Thoracic aorta (tissue), 2 donors: Measurements from ENCODE around the gene DDIT3. TPM values are rescaled to one million over a fixed set of nuclear protein-coding genes. Genes with fewer than 3 reads are reported as not detected.
"Not testable (repeated sequence)": the region's sequence is repeated elsewhere in the genome, so short reads cannot be mapped to it uniquely, and the experiment has no call there.

Experiments
- ATAC-seq: fragments of 150-250 bp; one replicate; pipeline ENCODE4 v1.8.0; 2017; ENCODE audit warnings: low read depth; ENCODE audit not compliant: insufficient number of reproducible peaks, low FRiP score
- DNase-seq: peaks from one replicate; pipeline ENCODE4 v3.0.0-alpha.2; 2020; ENCODE audit warnings: low spot score
- H3K27ac ChIP-seq, 2 donors: fragments of 200-600 bp; sonication (generic); 1 replicate in 1 of 2; 2 replicates in 1 of 2; pipeline ENCODE4 v1.5.1; 2016; ENCODE audit warnings: mild to moderate bottlenecking in 2 of 2, moderate library complexity in 2 of 2
- H3K27me3 ChIP-seq: fragments of 200-600 bp; sonication (generic); replicated peaks from 2 replicates; pipeline ENCODE4 v1.6.0; 2016; ENCODE audit warnings: mild to moderate bottlenecking; ENCODE audit not compliant: insufficient read depth
- H3K36me3 ChIP-seq: fragments of 200-600 bp; sonication (generic); one replicate; pipeline ENCODE4 v1.5.1; 2016
- H3K4me1 ChIP-seq, 2 donors: fragments of 200-600 bp; sonication (generic); 1 replicate in 1 of 2; 2 replicates in 1 of 2; pipeline versions ENCODE4 v1.5.1 to v1.6.0; 2016; ENCODE audit warnings: low read depth in 2 of 2, mild to moderate bottlenecking in 1 of 2; ENCODE audit not compliant: control insufficient read depth in 1 of 2
- H3K4me3 ChIP-seq: fragments of 200-600 bp; sonication (generic); 2 replicates; pipeline ENCODE4 v1.5.1; 2016; ENCODE audit warnings: mild to moderate bottlenecking
- H3K9me3 ChIP-seq: fragments of 200-600 bp; sonication (generic); 2 replicates; pipeline ENCODE4 v1.5.1; 2016
- total RNA-seq, 2 donors: library from RNA; depleted of rRNA; stranded (reverse); fragments of >200 nt; gene quantifications; one replicate each; pipeline versions ENCODE4 v1.1.0 to v1.2.3, GENCODE V29; 2016
- TF ChIP-seq, protein P1 (sequence below): fragments of 200-600 bp; sonication (generic); IDR thresholded peaks from one replicate; pipeline ENCODE4 v1.5.1; 2019; ENCODE audit warnings: antibody characterized with exemption

The DDIT3 gene
- total RNA-seq, 2 donors from 2014 or later, result 35.5 to 39.6 TPM

DNA sequence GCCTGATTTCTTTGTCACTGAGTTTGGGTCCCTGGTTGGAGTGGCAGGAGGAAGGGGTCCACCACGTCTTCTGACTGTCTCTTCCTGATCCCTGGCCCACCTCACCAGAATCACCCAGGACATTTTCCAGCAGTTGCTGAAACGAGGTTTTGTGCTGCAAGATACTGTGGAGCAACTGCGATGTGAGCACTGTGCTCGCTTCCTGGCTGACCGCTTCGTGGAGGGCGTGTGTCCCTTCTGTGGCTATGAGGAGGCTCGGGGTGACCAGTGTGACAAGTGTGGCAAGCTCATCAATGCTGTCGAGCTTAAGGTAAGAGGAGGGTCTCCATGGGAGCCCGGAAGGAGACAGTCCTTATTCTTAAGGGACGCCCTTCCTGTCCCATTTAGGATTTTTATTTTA lies 20.1 kb downstream of the DDIT3 start:
- no peak for ATAC-seq
- no peaks in the 10 kb centered on the region for H3K4me1 ChIP-seq
- H3K27me3 ChIP-seq, result no peaks in the 10 kb centered on the region
- TF ChIP-seq, protein P1, sequence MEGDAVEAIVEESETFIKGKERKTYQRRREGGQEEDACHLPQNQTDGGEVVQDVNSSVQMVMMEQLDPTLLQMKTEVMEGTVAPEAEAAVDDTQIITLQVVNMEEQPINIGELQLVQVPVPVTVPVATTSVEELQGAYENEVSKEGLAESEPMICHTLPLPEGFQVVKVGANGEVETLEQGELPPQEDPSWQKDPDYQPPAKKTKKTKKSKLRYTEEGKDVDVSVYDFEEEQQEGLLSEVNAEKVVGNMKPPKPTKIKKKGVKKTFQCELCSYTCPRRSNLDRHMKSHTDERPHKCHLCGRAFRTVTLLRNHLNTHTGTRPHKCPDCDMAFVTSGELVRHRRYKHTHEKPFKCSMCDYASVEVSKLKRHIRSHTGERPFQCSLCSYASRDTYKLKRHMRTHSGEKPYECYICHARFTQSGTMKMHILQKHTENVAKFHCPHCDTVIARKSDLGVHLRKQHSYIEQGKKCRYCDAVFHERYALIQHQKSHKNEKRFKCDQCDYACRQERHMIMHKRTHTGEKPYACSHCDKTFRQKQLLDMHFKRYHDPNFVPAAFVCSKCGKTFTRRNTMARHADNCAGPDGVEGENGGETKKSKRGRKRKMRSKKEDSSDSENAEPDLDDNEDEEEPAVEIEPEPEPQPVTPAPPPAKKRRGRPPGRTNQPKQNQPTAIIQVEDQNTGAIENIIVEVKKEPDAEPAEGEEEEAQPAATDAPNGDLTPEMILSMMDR, result no peak
- no peak overlapping the region for H3K27ac ChIP-seq
- no peak for DNase-seq
- H3K9me3 ChIP-seq, result no peaks in the 10 kb centered on the region
- H3K4me3 ChIP-seq, result no peak overlapping the region
- peaks cover 53% of the 10 kb centered on the region for H3K36me3 ChIP-seq

DNA sequence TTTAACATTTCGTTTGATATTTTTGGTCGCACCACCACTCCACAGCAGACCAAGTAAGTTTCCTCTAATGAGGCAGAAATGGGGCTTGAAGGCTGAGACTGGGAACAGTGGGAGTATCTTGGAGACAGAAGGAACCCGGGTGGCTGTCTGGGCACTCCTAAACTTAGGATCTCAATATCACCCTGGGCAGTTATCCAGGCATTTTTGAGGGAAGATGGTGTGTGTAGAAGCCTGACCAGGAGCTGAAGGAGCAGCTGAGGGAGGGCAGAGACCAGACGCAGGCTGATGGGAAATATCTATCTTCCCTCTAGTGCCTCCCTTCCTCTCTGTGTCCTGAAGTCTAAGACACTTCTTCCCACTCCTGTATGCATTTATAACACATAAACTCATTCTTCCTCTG lies 21.7 kb downstream of the DDIT3 start:
- ATAC-seq (no peak), DNase-seq (no peak)
- Histone ChIP-seq H3K4me3 (no peak overlapping the region), H3K36me3 (peaks cover 47% of the 10 kb centered on the region), H3K9me3 (no peaks in the 10 kb centered on the region), H3K4me1 (no peaks in the 10 kb centered on the region), H3K27me3 (no peaks in the 10 kb centered on the region), H3K27ac (no peak overlapping the region)
- TF ChIP-seq, protein P1, result no peak

DNA sequence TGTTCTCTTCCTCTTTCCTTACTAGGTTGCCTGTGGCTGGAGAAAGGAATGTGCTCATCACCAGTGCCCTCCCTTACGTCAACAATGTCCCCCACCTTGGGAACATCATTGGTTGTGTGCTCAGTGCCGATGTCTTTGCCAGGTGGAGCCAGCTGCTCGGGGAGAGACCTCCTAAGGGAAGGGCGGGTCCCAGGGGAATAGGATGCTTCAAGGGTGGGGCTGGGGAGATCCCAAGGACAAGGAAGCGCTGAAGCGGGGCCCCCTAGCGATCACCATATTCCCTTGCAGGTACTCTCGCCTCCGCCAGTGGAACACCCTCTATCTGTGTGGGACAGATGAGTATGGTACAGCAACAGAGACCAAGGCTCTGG lies 22.2 kb downstream of the DDIT3 start:
- no peaks in the 10 kb centered on the region for H3K9me3 ChIP-seq
- TF ChIP-seq, protein P1, result no peak
- H3K27ac ChIP-seq, result no peak overlapping the region
- H3K27me3 ChIP-seq, result no peaks in the 10 kb centered on the region
- H3K4me3 ChIP-seq, result no peak overlapping the region
- ATAC-seq (no peak), DNase-seq (no peak)
- peaks cover 46% of the 10 kb centered on the region for H3K36me3 ChIP-seq
- no peaks in the 10 kb centered on the region for H3K4me1 ChIP-seq

DNA sequence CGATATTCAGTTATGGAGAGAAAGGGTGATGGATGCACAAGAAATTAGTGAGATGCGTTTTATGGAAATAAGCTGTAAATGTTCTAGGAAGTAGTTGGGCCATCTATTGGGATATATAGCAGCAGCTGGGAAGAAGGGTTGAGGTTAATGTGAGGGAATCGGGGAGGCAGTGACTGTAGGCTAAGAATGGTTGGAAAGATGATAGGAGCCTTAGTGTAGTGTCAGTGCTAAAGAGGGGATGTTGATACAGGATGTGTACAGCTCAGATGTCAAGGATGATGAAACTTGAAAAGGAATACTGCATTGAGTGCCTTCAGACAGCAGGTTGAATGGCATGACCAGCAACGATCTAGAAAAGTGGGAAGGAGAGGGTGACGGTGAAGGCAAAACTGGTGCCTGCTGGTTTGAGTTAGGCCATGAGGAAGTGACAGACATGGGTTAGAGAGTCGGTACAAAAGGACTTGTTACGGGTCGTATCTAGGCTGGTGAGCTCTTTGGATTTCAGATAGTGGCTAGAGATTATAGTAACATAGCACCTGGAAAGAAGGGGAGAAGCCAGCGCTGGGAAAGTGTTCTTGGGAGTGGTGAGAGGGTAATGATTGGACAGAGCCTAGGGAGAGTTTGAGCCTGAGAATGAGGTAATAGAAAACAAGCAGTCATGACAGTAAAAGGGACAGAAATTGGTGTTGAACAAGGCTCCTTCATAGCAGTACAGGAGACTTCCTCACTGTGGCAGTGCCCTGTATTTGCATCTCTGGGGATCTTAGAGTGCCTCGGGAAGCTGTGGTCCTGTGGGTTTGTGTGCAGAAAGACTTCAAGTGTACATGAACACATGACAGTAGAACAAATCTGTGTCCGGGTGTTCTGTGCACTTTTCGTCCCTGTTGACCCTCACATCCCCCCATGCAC lies 22.8 kb downstream of the DDIT3 start:
- ATAC-seq (no peak), DNase-seq (no peak)
- Histone ChIP-seq H3K27ac (no peak overlapping the region), H3K9me3 (no peaks in the 10 kb centered on the region), H3K27me3 (no peaks in the 10 kb centered on the region), H3K36me3 (peaks cover 51% of the 10 kb centered on the region), H3K4me1 (no peaks in the 10 kb centered on the region), H3K4me3 (no peak overlapping the region)
- TF ChIP-seq, protein P1, result no peak

DNA sequence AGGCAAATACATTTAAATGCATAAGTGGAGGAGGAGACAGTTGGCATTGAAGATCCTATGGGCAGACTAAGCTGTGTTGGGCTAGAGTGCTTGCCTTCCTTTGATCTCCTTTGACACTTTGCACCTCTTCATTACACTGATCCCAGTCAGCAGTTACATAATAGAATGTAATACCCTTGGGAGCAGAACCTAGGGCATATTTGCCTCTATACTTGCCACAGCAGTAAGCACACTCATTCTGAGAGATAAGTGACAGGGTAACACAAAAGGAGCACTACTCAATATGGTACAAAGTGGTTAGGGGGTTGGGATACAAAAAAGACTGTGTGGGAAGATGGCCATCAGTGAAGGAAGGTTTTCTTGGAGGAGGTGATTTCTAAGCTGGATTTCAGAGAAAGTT lies 23.5 kb downstream of the DDIT3 start:
- TF ChIP-seq, protein P1, result no peak

DNA sequence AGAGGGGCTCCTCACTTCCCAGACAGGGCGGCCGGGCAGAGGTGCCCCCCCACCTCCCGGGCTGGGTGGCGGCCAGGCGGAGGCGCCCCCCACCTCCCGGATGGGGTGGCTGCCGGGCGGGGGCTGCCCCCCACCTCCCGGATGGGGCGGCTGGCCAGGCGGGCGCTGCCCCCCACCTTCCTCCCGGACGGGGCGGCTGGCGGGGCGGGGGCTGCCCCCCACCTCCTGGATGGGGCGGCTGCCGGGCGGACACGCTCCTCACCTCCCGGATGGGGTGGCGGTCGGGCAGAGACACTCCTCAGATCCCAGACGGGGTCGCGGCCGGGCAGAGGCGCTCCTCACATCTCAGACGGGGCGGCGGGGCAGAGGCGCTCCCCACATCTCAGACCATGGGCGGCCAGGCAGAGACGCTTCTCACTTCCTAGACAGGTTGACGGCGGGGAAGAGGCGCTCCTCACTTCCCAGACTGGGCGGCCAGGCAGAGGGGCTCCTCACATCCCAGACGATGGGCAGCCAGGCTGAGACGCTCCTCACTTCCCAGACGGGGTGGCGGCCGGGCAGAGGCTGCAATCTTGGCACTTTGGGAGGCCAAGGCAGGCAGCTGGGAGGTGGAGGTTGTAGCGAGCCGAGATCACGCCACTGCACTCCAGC lies 25.1 kb downstream of the DDIT3 start:
- peaks cover 52% of the 10 kb centered on the region for H3K36me3 ChIP-seq
- H3K4me1 ChIP-seq, H3K4me3 ChIP-seq, H3K27ac ChIP-seq, DNase-seq, H3K9me3 ChIP-seq, ATAC-seq, H3K27me3 ChIP-seq: not testable (repeated sequence)

More for the DNA sequence above, 23.5 kb downstream of the DDIT3 start:
- no peak for ATAC-seq
- Histone ChIP-seq H3K4me3 (no peak overlapping the region), H3K9me3 (no peaks in the 10 kb centered on the region), H3K4me1 (no peaks in the 10 kb centered on the region), H3K27me3 (no peaks in the 10 kb centered on the region), H3K27ac (no peak overlapping the region), H3K36me3 (peaks cover 50% of the 10 kb centered on the region)
- no peak for DNase-seq
